CD4-positive, alpha-beta T cell (primary cell): ENCODE data around the gene PLTP. TPM values are rescaled to one million over a fixed set of nuclear protein-coding genes. Genes with fewer than 3 reads are reported as not detected.

ENCODE experiments used
- ATAC-seq: fragments of 200-7000 bp; cut with Tn5 transposase; one replicate; pipeline ENCODE4 v1.10.0; 2022; ENCODE audit warnings: mild to moderate bottlenecking; ENCODE audit not compliant: poor library complexity
- CTCF ChIA-PET: fragments of 350-600 bp; sonication (Branson Sonifier 250); formaldehyde crosslinking; loops from one replicate; lab custom pipeline; 2021; ENCODE audit warnings: antibody characterized with exemption, inconsistent platforms; lab: Charles Lee
- POLR2A ChIA-PET: fragments of 350-600 bp; sonication (Branson Sonifier 250); formaldehyde crosslinking; loops from one replicate; lab custom pipeline; 2021; ENCODE audit warnings: antibody characterized with exemption, inconsistent platforms; lab: Charles Lee
- DNase-seq, 14 experiments: peaks; one replicate each; pipeline ENCODE4 v3.0.0-alpha.2; 2013 to 2020; ENCODE audit warnings: mixed read lengths in 2 of 14
- H3K27ac ChIP-seq, 2 donors: one replicate each; pipeline versions ENCODE4 v1.5.1 to v1.7.0; 2013; ENCODE audit warnings: low read length in 2 of 2, low read depth in 1 of 2, mild to moderate bottlenecking in 1 of 2
- H3K27me3 ChIP-seq, 2 experiments: 1 replicate in 1 of 2; 2 replicates in 1 of 2; pipeline versions ENCODE4 v1.6.1 to v1.7.0; 2013; ENCODE audit warnings: low read length in 2 of 2, control low read depth in 1 of 2, mild to moderate bottlenecking in 1 of 2, moderate library complexity in 1 of 2; ENCODE audit not compliant: insufficient read depth in 2 of 2, control insufficient read depth in 1 of 2
- H3K36me3 ChIP-seq: one replicate; pipeline ENCODE4 v1.6.1; 2013; ENCODE audit warnings: low read length, control low read depth; ENCODE audit not compliant: insufficient read depth
- H3K4me1 ChIP-seq: one replicate; pipeline ENCODE4 v1.6.1; 2013; ENCODE audit warnings: low read length, control low read depth; ENCODE audit not compliant: insufficient read depth
- H3K4me3 ChIP-seq: one replicate; pipeline ENCODE4 v1.5.1; 2013; ENCODE audit warnings: mild to moderate bottlenecking, low read length, moderate library complexity
- H3K9me3 ChIP-seq, 2 experiments: 1 replicate in 1 of 2; 2 replicates in 1 of 2; pipeline versions ENCODE4 v1.6.1 to v1.7.0; 2013; ENCODE audit warnings: low read length in 2 of 2, mild to moderate bottlenecking in 2 of 2, control low read depth in 1 of 2, moderate library complexity in 1 of 2; ENCODE audit not compliant: control insufficient read depth in 1 of 2, insufficient read depth in 1 of 2
- H3K27ac Mint-ChIP-seq: one replicate; pipeline ENCODE4 v1.8.0; 2020; ENCODE audit warnings: mixed read lengths
- H3K27me3 Mint-ChIP-seq: one replicate; pipeline ENCODE4 v1.8.0; 2021; ENCODE audit warnings: mixed read lengths
- H3K36me3 Mint-ChIP-seq: one replicate; pipeline ENCODE4 v1.8.0; 2021; ENCODE audit warnings: low read depth, mixed read lengths
- H3K4me1 Mint-ChIP-seq: one replicate; pipeline ENCODE4 v1.8.0; 2021; ENCODE audit warnings: low read depth, mixed read lengths
- H3K4me3 Mint-ChIP-seq: one replicate; pipeline ENCODE4 v1.8.0; 2020; ENCODE audit warnings: mild to moderate bottlenecking, mixed read lengths
- H3K9me3 Mint-ChIP-seq: one replicate; pipeline ENCODE4 v1.8.0; 2020; ENCODE audit warnings: mixed read lengths
- CTCF ChIP-seq: fragments of 200-600 bp; IDR thresholded peaks from one replicate; pipeline ENCODE4 v1.8.0; 2022; ENCODE audit warnings: antibody characterized with exemption, mild to moderate bottlenecking
- intact Hi-C, 2 experiments: fragments of 100-400 bp; cut with DNase I in 1 of 2; cut with micrococcal nuclease in 1 of 2; formaldehyde crosslinking; loops; one replicate each; pipeline versions ENCODE4 v1.15.1 to v1.9.0; 2023 to 2025; cut with DNase I, micrococcal nuclease
- total RNA-seq, 174 experiments: library from RNA in 2 of 174; stranded (reverse) in 2 of 174; gene quantifications; one replicate each; pipeline ENCODE4 v1.2.3 and lab custom pipeline; 2021 to 2026

Gene PLTP
- total RNA-seq, 2 experiments from 2014 or later: not detected

GRCh38 chr20:45918182-45918737 is 6.3 kb upstream of the PLTP start:
- H3K27ac Mint-ChIP-seq: no peak overlapping the region
- no peak for TF ChIP-seq CTCF
- H3K27ac ChIP-seq: no peak overlapping the region
- H3K9me3 Mint-ChIP-seq: no peaks in the 10 kb centered on the region
- ATAC-seq (no peak), DNase-seq (no peak)
- H3K36me3 Mint-ChIP-seq: no peaks in the 10 kb centered on the region
- H3K27me3 Mint-ChIP-seq: peaks cover 41% of the 10 kb centered on the region
- no peaks in the 10 kb centered on the region for H3K4me1 ChIP-seq
- CTCF ChIA-PET: interaction anchor here (1.0 kb wide), 1 partner anchor 15 kb away, joined by 3 read pairs; no protein-coding TSS in a partner anchor
- POLR2A ChIA-PET: no interaction called here
- intact Hi-C loops: no loop called here
- H3K4me1 Mint-ChIP-seq: no peaks in the 10 kb centered on the region
- peaks cover 5 to 15% of the 10 kb centered on the region in 2 experiments for H3K27me3 ChIP-seq
- no peaks in the 10 kb centered on the region for H3K36me3 ChIP-seq
- no peak overlapping the region for H3K4me3 Mint-ChIP-seq
- no peaks in the 10 kb centered on the region for H3K9me3 ChIP-seq
- no peak overlapping the region for H3K4me3 ChIP-seq

GRCh38 chr20:45917790-45918141 is 5.8 kb upstream of the PLTP start:
- Histone ChIP-seq H3K9me3 (no peaks in the 10 kb centered on the region), H3K4me1 (no peaks in the 10 kb centered on the region), H3K36me3 (no peaks in the 10 kb centered on the region), H3K27me3 (peaks cover 5 to 15% of the 10 kb centered on the region in 2 experiments), H3K4me3 (no peak overlapping the region), H3K27ac (no peak overlapping the region)
- no peaks in the 10 kb centered on the region for H3K4me1 Mint-ChIP-seq
- no peak overlapping the region for H3K4me3 Mint-ChIP-seq
- H3K27me3 Mint-ChIP-seq: peaks cover 41% of the 10 kb centered on the region
- no peaks in the 10 kb centered on the region for H3K36me3 Mint-ChIP-seq
- DNase-seq: no peak
- H3K9me3 Mint-ChIP-seq: no peaks in the 10 kb centered on the region
- no peak overlapping the region for H3K27ac Mint-ChIP-seq
- intact Hi-C loops: no loop called here
- no peak for TF ChIP-seq CTCF
- POLR2A ChIA-PET: no interaction called here
- ATAC-seq: no peak
- CTCF ChIA-PET: interaction anchor here (1.0 kb wide), 1 partner anchor 16 kb away, joined by 3 read pairs; no protein-coding TSS in a partner anchor

- Histone ChIP-seq H3K27me3 (peaks cover 14 to 26% of the 10 kb centered on the region in 2 experiments), H3K36me3 (no peaks in the 10 kb centered on the region), H3K9me3 (no peaks in the 10 kb centered on the region), H3K4me3 (no peak overlapping the region), H3K27ac (no peak overlapping the region), H3K4me1 (peaks cover 23% of the 10 kb centered on the region)
- no peak for TF ChIP-seq CTCF
- peaks cover 14% of the 10 kb centered on the region for H3K4me1 Mint-ChIP-seq
- ChIA-PET POLR2A (no interaction called here), CTCF (no interaction called here)
- DNase-seq (peak in 2 of 14 experiments; percentile 38 to 56), ATAC-seq (no peak)
- no peak overlapping the region for H3K4me3 Mint-ChIP-seq
- H3K27ac Mint-ChIP-seq: no peak overlapping the region
- intact Hi-C loops: no loop called here
- H3K36me3 Mint-ChIP-seq: no peaks in the 10 kb centered on the region
- peaks cover 40% of the 10 kb centered on the region for H3K27me3 Mint-ChIP-seq
- H3K9me3 Mint-ChIP-seq: no peaks in the 10 kb centered on the region
These were observed 1.2 kb upstream of the PLTP start for GRCh38 chr20:45913116-45913515.
